Astrocyte of the spinal cord (primary cell): ENCODE results near the gene ATP8A1.

Source experiments
- DNase-seq: peaks from one replicate; pipeline ENCODE4 v3.0.0; 2011; ENCODE audit warnings: low read depth, low spot score
- H3K4me3 ChIP-seq: 2 replicates; pipeline ENCODE4 v1.5.1; 2011; ENCODE audit warnings: low read depth, mild to moderate bottlenecking, low read length, moderate library complexity
- in situ Hi-C: cut with HindIII; loops from 2 replicates; pipeline ENCODE4 v1.10.0; 2017; ENCODE audit warnings: low sequenced_read_pairs
- TF ChIP-seq, protein P1 (sequence below): IDR thresholded peaks from 2 replicates; pipeline ENCODE4 v1.5.1; 2012; ENCODE audit warnings: low read depth, mild to moderate bottlenecking, low read length, inconsistent platforms

The ATP8A1 gene

DNA sequence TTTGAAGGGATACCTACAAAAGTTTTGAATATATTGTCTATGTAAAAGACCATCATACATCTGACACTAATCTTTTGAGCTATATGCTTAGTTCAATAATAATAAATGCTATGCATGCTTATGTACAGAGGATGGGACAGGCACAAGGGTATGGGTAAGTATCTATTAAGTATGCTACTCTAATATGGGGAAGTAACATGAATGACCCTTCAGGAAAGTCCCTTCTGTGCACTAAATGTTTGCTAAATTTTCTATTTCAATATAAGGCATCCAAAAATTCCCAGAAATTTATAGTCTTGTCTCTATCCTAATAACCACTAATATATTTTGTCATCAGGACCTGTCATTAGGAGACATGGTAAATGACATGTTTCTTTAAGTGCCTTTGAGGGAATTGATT lies 19.0 kb downstream of the ATP8A1 start:
- no peak overlapping the region for H3K4me3 ChIP-seq
- in situ Hi-C loops = no loop called here
- TF ChIP-seq, protein P1, sequence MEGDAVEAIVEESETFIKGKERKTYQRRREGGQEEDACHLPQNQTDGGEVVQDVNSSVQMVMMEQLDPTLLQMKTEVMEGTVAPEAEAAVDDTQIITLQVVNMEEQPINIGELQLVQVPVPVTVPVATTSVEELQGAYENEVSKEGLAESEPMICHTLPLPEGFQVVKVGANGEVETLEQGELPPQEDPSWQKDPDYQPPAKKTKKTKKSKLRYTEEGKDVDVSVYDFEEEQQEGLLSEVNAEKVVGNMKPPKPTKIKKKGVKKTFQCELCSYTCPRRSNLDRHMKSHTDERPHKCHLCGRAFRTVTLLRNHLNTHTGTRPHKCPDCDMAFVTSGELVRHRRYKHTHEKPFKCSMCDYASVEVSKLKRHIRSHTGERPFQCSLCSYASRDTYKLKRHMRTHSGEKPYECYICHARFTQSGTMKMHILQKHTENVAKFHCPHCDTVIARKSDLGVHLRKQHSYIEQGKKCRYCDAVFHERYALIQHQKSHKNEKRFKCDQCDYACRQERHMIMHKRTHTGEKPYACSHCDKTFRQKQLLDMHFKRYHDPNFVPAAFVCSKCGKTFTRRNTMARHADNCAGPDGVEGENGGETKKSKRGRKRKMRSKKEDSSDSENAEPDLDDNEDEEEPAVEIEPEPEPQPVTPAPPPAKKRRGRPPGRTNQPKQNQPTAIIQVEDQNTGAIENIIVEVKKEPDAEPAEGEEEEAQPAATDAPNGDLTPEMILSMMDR = no peak
- no peak for DNase-seq

DNA sequence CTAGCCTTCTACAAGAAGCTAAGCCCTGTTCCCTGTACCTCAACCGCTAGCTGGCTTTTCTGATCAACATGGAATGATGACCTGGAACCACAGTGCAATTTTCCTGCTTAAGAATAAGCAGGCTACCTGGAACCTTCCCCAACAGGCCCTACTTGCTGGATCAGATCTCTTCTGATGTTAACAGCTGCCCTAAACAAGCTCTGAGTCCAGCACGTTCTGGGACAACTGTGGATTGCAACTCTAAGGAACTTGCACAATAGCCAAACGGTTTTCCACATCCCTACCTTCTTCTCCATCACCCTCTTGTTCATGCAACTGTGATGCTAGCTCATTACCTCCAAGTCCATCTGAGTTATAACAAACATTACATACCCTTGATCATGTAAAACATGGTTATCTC lies 19.8 kb downstream of the ATP8A1 start:
- H3K4me3 ChIP-seq = no peak overlapping the region
- TF ChIP-seq, protein P1 = no peak
- DNase-seq = no peak
- in situ Hi-C loops = no loop called here

DNA sequence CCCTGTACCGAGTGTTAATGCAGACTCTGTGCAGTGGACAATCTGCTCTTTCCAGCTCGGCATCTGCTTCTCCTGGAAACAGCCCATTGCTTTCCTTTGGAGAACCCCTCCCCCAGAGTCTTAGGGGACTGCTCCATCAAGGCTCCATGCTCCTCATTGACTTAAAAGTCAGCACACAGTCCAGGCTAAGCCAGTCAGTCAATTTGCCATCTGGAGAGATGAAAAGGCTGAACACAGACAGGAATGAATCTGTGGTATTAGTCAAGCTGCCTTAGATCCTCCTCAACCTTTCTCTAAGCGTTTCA lies 20.3 kb downstream of the ATP8A1 start:
- in situ Hi-C loops = no loop called here
- TF ChIP-seq, protein P1 = no peak
- no peak for DNase-seq
- H3K4me3 ChIP-seq = no peak overlapping the region

DNA sequence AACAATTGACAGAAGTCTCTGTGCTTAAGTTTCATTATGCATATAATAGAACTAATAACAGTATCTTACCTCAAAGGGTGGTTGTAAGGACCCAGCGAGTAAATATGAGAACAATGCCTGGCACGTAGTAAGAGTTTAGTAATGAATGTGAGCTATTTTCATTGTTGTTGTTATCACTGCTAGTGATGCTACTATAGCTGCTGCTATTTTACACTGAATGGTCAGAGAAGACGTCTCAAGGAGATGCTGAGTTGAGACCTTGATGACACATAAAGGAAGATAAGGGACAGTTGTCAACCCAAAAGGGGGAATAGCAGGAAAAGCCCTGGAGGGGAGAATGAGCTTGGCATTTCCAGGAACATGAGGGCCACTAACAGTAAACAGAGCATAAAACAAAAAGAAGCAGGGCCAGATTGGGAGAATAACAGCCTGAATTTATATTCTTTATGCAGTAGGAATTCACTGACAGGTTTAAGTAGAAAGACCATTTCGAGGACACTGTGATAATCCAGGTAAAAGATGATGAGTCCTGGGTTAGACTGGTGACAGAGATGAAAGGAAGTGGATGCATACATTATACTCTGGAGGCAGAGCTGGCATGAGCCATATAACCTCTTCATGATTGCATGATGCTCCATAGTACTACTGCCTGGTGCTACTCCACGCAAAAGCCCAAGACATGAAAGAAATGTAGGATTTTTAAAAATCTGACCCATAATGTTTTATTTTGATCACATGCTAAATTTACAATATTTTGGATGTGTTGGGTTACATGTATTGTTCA lies 23.1 kb downstream of the ATP8A1 start:
- in situ Hi-C loops = no loop called here
- H3K4me3 ChIP-seq = no peak overlapping the region
- DNase-seq = no peak
- TF ChIP-seq, protein P1 = no peak

DNA sequence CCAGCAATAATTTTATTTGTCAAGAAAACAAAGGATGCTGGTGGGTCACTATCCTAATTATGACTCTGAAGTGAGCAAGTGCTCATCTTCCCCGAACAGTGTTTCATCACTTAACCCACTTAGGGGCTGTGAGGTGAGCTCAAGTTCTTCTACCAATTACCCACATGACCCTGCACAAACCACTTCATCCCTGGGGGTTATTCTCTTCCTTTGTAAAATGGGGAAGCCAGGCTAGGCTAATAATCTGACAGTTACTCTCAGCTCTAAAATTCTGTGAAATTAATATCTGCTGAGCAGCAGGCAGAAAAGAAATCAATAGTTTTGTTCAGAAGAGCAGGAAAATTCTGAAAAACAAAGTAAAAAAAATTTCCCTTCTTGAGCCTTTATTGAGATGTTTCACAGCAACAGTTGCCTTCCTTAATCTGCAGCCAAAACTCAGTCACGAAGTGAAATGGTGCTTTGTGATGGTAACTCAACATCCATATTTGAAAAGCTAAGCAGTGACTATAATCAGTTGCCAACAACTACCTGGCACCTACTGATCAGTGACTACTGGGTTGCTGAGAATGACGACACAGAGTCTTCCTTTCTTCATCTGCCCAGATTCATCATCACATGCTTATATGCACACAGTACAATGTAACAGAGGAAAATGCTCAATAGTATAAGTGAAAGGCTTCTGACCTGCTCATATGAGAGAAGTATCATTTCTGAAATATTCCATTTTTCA lies 24.1 kb downstream of the ATP8A1 start:
- in situ Hi-C loops = no loop called here
- DNase-seq = no peak
- H3K4me3 ChIP-seq = no peak overlapping the region
- TF ChIP-seq, protein P1 = no peak

DNA sequence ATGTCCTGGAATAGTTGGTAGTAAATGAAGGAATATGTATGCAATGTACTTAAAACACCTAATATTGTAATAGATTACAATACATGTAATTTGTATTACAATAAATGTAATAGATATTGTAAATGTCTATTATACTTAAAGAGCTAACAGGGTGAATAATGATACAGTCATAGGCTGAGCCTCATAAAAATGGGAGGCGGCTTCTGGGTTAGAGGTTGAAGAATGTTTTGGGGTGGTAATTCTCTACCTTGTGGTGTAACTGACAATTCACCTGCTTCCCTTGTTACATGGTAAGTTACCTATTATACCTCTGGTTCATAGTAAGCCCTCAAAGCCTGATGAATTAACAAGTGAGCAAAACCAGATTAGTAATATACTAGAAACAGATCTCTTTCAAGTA lies 26.0 kb downstream of the ATP8A1 start:
- TF ChIP-seq, protein P1 = no peak
- DNase-seq = no peak
- in situ Hi-C loops = no loop called here
- H3K4me3 ChIP-seq = no peak overlapping the region
